DLD1 (cell line): ENCODE results near the gene MED13L.

Experiments
- in situ Hi-C: cut with HindIII; loops from 2 replicates; pipeline ENCODE4 v1.10.0; 2017; ENCODE audit warnings: low sequenced_read_pairs

The MED13L gene

GRCh38 chr12:116188581-116188980 is 88.9 kb downstream of the MED13L start:
- in situ Hi-C loops: no loop called here

- in situ Hi-C loops: no loop called here
Observed at GRCh38 chr12:116187151-116187511, 90.4 kb downstream of the MED13L start.

- in situ Hi-C loops: no loop called here
Observed at GRCh38 chr12:116186482-116187150, 90.9 kb downstream of the MED13L start.

- in situ Hi-C loops: no loop called here
Observed at GRCh38 chr12:116184763-116185162, 92.7 kb downstream of the MED13L start.

- in situ Hi-C loops: no loop called here
Observed at GRCh38 chr12:116183741-116184141, 93.8 kb downstream of the MED13L start.

GRCh38 chr12:116182359-116183063 is 95.0 kb downstream of the MED13L start:
- in situ Hi-C loops: no loop called here

- in situ Hi-C loops: no loop called here
Observed at GRCh38 chr12:116180448-116180847, 97.0 kb downstream of the MED13L start.

- in situ Hi-C loops: no loop called here
Observed at GRCh38 chr12:116179384-116179783, 98.1 kb downstream of the MED13L start.

- in situ Hi-C loops: no loop called here
Observed at GRCh38 chr12:116177017-116177416, 100.5 kb downstream of the MED13L start.

GRCh38 chr12:116174904-116175303 is 102.6 kb downstream of the MED13L start:
- in situ Hi-C loops: no loop called here

- in situ Hi-C loops: no loop called here
Observed at GRCh38 chr12:116174006-116174405, 103.5 kb downstream of the MED13L start.

GRCh38 chr12:116172224-116172849 is 105.2 kb downstream of the MED13L start:
- in situ Hi-C loops: no loop called here

- in situ Hi-C loops: no loop called here
Observed at GRCh38 chr12:116171549-116171948, 105.9 kb downstream of the MED13L start.

- in situ Hi-C loops: no loop called here
Observed at GRCh38 chr12:116169071-116169470, 108.4 kb downstream of the MED13L start.

- in situ Hi-C loops: no loop called here
Observed at GRCh38 chr12:116166306-116166705, 111.2 kb downstream of the MED13L start.

- in situ Hi-C loops: no loop called here
Observed at GRCh38 chr12:116165036-116165425, 112.5 kb downstream of the MED13L start.

- in situ Hi-C loops: no loop called here
Observed at GRCh38 chr12:116164250-116165035, 113.0 kb downstream of the MED13L start.

- in situ Hi-C loops: no loop called here
Observed at GRCh38 chr12:116162071-116162470, 115.4 kb downstream of the MED13L start.

- in situ Hi-C loops: no loop called here
Observed at GRCh38 chr12:116161588-116161987, 115.9 kb downstream of the MED13L start.

- in situ Hi-C loops: no loop called here
Observed at GRCh38 chr12:116160883-116161458, 116.5 kb downstream of the MED13L start.

- in situ Hi-C loops: no loop called here
Observed at GRCh38 chr12:116160231-116160630, 117.3 kb downstream of the MED13L start.
